PC-3 (cell line): ENCODE data around the gene NDUFS5. TPM values are rescaled to one million over a fixed set of nuclear protein-coding genes. Genes with fewer than 3 reads are reported as not detected.

ENCODE experiments used
- ATAC-seq: fragments of 200-7000 bp; cut with Tn5 transposase; 2 replicates; pipeline ENCODE4 v1.9.1; 2020; ENCODE audit warnings: mild to moderate bottlenecking, moderate library complexity
- BruUV-seq: library from RNA; stranded (reverse); fragments of 400-500 nt; replicated peaks from 2 replicates; lab custom pipeline; 2021; lab: Mats Ljungman, UMichigan
- CTCF ChIA-PET: fragments of 300-600 bp; sonication (Branson Sonifier 250); formaldehyde crosslinking; loops from one replicate; lab custom pipeline; 2022; ENCODE audit warnings: antibody characterized with exemption; lab: Charles Lee
- POLR2A ChIA-PET: fragments of 300-600 bp; sonication (Branson Sonifier 250); formaldehyde crosslinking; loops from one replicate; lab custom pipeline; 2022; ENCODE audit warnings: antibody characterized with exemption; ENCODE audit not compliant: unreplicated experiment; lab: Charles Lee
- DNase-seq: peaks from one replicate; pipeline ENCODE4 v3.0.0-alpha.2; 2015
- H2AFZ ChIP-seq: fragments of 300-600 bp; sonication (generic); 2 replicates; pipeline ENCODE4 v1.6.0; 2016; ENCODE audit warnings: antibody characterized with exemption, low read length
- H3F3A ChIP-seq: fragments of 300-600 bp; sonication (generic); one replicate; pipeline ENCODE4 v1.6.0; 2017; ENCODE audit warnings: antibody characterized with exemption, low read length, control low read depth, mild to moderate bottlenecking; ENCODE audit not compliant: unreplicated experiment
- H3K27ac ChIP-seq: fragments of 300-600 bp; sonication (generic); 2 replicates; pipeline ENCODE4 v1.5.1; 2016; ENCODE audit warnings: mild to moderate bottlenecking, low read length
- H3K27me3 ChIP-seq: fragments of 300-600 bp; sonication (generic); 2 replicates; pipeline ENCODE4 v1.6.1; 2016; ENCODE audit warnings: low read length, mixed read lengths
- H3K36me3 ChIP-seq: fragments of 300-600 bp; sonication (generic); 2 replicates; pipeline ENCODE4 v1.6.1; 2016; ENCODE audit warnings: low read depth, mixed run types, low read length, mixed read lengths
- H3K4me1 ChIP-seq: fragments of 300-600 bp; sonication (generic); 2 replicates; pipeline ENCODE4 v1.5.1; 2016; ENCODE audit warnings: low read length; ENCODE audit not compliant: insufficient read depth
- H3K4me2 ChIP-seq: fragments of 300-600 bp; sonication (generic); 2 replicates; pipeline ENCODE4 v1.6.0; 2016; ENCODE audit warnings: low read length
- H3K4me3 ChIP-seq: fragments of 300-600 bp; sonication (generic); 2 replicates; pipeline ENCODE4 v1.5.1; 2016; ENCODE audit warnings: mild to moderate bottlenecking, low read length, mixed read lengths
- H3K79me2 ChIP-seq: fragments of 300-600 bp; sonication (generic); 2 replicates; pipeline ENCODE4 v1.6.1; 2017; ENCODE audit warnings: low read length, mixed read lengths
- H3K9ac ChIP-seq: fragments of 300-600 bp; sonication (generic); 2 replicates; pipeline ENCODE4 v1.6.0; 2016; ENCODE audit warnings: mild to moderate bottlenecking, low read length
- H3K9me2 ChIP-seq: fragments of 300-600 bp; sonication (generic); replicated peaks from 2 replicates; pipeline ENCODE4 v1.6.1; 2016; ENCODE audit warnings: mixed run types, low read length, mixed read lengths
- H3K9me3 ChIP-seq: fragments of 300-600 bp; sonication (generic); 2 replicates; pipeline ENCODE4 v1.6.1; 2016; ENCODE audit warnings: low read length, mixed read lengths
- H4K20me1 ChIP-seq: fragments of 300-600 bp; sonication (generic); 2 replicates; pipeline ENCODE4 v1.6.1; 2016; ENCODE audit warnings: low read length, mixed read lengths
- EZH2 ChIP-seq: fragments of 300-600 bp; sonication (generic); IDR thresholded peaks from one replicate; pipeline ENCODE4 v1.6.1; 2017; ENCODE audit warnings: antibody characterized with exemption, mild to moderate bottlenecking, low read length; ENCODE audit not compliant: unreplicated experiment
- EZH2phosphoT487 ChIP-seq: fragments of 300-600 bp; sonication (generic); IDR thresholded peaks from 2 replicates; pipeline ENCODE4 v1.6.1; 2018; ENCODE audit warnings: mild to moderate bottlenecking, antibody characterized with exemption, low read length, borderline replicate concordance
- intact Hi-C: fragments of 100-400 bp; cut with micrococcal nuclease; formaldehyde crosslinking; loops from 2 replicates; pipeline ENCODE4 v1.9.0; 2023
- total RNA-seq: library from RNA; depleted of rRNA; stranded (reverse); fragments of >200 nt; gene quantifications from 2 replicates; pipeline ENCODE4 v1.2.3, GENCODE V29; 2014
- TF ChIP-seq, protein P1 (sequence below): fragments of 300-600 bp; sonication (generic); conservative IDR thresholded peaks from 2 replicates; pipeline ENCODE4 v1.5.1; 2017; ENCODE audit warnings: antibody characterized with exemption, low read depth, mild to moderate bottlenecking, low read length

The NDUFS5 gene
- total RNA-seq, 1 experiment from 2014 or later: 864 TPM

DNA sequence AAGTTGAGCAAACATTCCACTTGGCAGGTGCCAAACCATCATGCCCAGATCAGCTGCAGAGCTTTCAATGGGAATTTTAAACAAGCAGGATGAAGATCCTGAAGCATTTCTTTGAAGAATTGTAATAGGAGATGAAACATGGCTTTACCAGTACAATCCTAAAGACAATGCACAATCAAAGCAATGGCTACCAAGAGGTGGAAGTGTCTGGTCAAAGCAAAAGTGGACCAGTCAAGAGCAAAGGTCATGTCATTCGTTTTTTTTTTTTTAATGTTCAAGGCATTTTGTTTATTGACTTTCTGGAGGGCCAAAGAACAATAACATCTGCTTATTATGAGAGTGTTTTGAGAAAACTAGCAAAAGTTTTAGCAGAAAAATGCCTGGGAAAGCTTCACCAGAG, 3.0 kb upstream of the NDUFS5 start:
- H3K27ac ChIP-seq: no peak overlapping the region
- H3K27me3 ChIP-seq: no peaks in the 10 kb centered on the region
- H3F3A ChIP-seq: no peaks in the 10 kb centered on the region
- 0 out of 2 replicates have a peak, but pooled peaks cover 9% of the 10 kb centered on the region for H3K4me1 ChIP-seq
- ChIA-PET POLR2A (no interaction called here), CTCF (no interaction called here)
- no peak for DNase-seq
- no peak for ATAC-seq
- H4K20me1 ChIP-seq: peaks cover under 1% of the 10 kb centered on the region
- TF ChIP-seq EZH2phosphoT487 (no peak), EZH2 (no peak)
- peaks cover 19% of the 10 kb centered on the region for H3K79me2 ChIP-seq
- H3K36me3 ChIP-seq: 0 out of 2 replicates have a peak, but pooled peaks cover under 1% of the 10 kb centered on the region
- no peaks in the 10 kb centered on the region for H3K9me2 ChIP-seq
- H3K9me3 ChIP-seq: no peaks in the 10 kb centered on the region
- H3K4me3 ChIP-seq: no peak overlapping the region
- no peak overlapping the region for H2AFZ ChIP-seq
- no TSS peak for BruUV-seq
- intact Hi-C loops: no loop called here
- no peak overlapping the region for H3K9ac ChIP-seq
- H3K4me2 ChIP-seq: no peak overlapping the region

DNA sequence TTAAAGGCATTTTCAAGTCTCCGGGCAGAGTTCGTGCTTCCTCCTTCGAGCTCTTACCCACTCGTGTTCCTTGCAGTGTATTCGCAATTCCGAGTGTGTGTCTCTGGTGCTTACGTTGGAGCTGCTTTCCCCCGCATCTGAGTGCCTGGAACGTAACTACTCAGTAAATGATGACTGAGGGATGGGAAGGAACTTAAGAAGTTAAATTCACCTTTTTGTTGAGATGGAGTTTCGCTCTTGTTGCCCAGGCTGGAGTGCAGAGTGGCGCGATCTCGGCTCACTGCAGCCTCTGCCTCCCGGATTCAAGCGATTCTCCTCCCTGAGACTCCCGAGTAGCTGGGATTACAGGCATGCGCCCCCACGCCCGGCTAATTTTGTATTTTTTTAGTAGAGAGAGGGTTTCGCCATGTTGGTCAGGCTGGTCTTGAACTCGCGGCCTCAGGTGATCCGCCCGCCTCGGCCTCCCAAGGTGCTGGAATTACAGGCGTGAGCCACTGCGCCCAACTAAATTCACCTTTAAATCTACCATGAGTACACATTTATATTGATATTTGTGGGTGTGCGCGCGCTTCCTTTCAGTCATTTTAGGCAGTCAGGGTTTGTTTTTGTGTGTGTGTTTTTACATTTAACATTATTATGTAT, 837 bp downstream of the NDUFS5 start:
- Histone ChIP-seq H3K4me2 (peak overlapping the region; percentile 84), H3F3A (no peaks in the 10 kb centered on the region), H3K79me2 (peaks cover 44% of the 10 kb centered on the region), H3K9me2 (no peaks in the 10 kb centered on the region), H3K36me3 (peaks cover 22% of the 10 kb centered on the region), H2AFZ (peak overlapping the region; percentile 94), H3K9ac (peak overlapping the region; percentile 93), H3K4me3 (peak overlapping the region; percentile 94), H3K27ac (peak overlapping the region; percentile 81), H3K9me3 (no peaks in the 10 kb centered on the region), H4K20me1 (peaks cover 13% of the 10 kb centered on the region), H3K27me3 (no peaks in the 10 kb centered on the region), H3K4me1 (0 out of 2 replicates have a peak, but pooled peaks cover 9% of the 10 kb centered on the region)
- BruUV-seq: no TSS peak
- POLR2A ChIA-PET: interaction anchor here (0.6 to 0.8 kb wide), 2 partner anchors 32 to 168 kb away, joined by 3 to 4 read pairs; no protein-coding TSS in a partner anchor
- peak; percentile 5; the same call in 1 of the 2 replicates for ATAC-seq
- intact Hi-C loops: loop anchor here (1.0 to 5.0 kb wide), 2 partner anchors 35 to 154 kb away; partner anchors contain the start of genes AKIRIN1 and MYCBP
- no peak for DNase-seq
- TF ChIP-seq EZH2 (no peak), EZH2phosphoT487 (no peak)
- TF ChIP-seq, protein P1, sequence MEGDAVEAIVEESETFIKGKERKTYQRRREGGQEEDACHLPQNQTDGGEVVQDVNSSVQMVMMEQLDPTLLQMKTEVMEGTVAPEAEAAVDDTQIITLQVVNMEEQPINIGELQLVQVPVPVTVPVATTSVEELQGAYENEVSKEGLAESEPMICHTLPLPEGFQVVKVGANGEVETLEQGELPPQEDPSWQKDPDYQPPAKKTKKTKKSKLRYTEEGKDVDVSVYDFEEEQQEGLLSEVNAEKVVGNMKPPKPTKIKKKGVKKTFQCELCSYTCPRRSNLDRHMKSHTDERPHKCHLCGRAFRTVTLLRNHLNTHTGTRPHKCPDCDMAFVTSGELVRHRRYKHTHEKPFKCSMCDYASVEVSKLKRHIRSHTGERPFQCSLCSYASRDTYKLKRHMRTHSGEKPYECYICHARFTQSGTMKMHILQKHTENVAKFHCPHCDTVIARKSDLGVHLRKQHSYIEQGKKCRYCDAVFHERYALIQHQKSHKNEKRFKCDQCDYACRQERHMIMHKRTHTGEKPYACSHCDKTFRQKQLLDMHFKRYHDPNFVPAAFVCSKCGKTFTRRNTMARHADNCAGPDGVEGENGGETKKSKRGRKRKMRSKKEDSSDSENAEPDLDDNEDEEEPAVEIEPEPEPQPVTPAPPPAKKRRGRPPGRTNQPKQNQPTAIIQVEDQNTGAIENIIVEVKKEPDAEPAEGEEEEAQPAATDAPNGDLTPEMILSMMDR: no peak
- CTCF ChIA-PET: no interaction called here

DNA sequence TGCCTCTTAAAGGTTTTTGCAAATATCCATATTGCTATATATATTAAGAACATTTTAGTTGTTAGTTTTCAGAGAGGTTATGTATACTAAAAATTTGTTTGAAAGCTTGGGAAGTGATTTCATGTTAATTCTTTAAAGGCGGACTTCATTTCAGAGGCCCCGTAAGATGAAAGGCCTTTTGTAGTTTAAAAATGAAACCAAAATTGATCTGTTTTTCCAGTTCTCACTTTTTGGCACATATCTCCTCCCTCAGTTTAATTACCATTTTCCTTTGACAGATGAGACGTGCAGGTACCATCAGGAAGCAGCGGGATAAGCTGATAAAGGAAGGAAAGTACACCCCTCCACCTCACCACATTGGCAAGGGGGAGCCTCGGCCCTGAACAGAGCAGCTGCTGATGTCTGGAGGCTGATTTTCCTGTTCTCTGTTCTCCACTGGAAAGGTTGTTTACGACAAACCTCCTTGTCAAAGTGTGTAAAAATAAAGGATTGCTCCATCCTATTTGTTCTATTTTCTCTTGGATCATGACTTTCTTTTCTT, 8.0 kb downstream of the NDUFS5 start:
- Histone ChIP-seq H3K4me3 (no peak overlapping the region), H3K27me3 (no peaks in the 10 kb centered on the region), H4K20me1 (peaks cover 19% of the 10 kb centered on the region; the same call in 1 of the 2 replicates), H3K4me1 (no peaks in the 10 kb centered on the region), H3K4me2 (no peak overlapping the region), H3K9me3 (no peaks in the 10 kb centered on the region), H3K36me3 (peaks cover 35% of the 10 kb centered on the region), H3K9me2 (no peaks in the 10 kb centered on the region), H3K27ac (no peak overlapping the region), H3K79me2 (peaks cover 25% of the 10 kb centered on the region), H3K9ac (no peak overlapping the region), H3F3A (no peaks in the 10 kb centered on the region), H2AFZ (no peak overlapping the region)
- ChIA-PET POLR2A (no interaction called here), CTCF (no interaction called here)
- intact Hi-C loops: no loop called here
- TF ChIP-seq EZH2: no peak
- TF ChIP-seq, protein P1: no peak
- TF ChIP-seq EZH2phosphoT487: no peak
- no peak for ATAC-seq
- DNase-seq: no peak
- no TSS peak for BruUV-seq
